ENCODE results near the gene P2RX7. TPM values are rescaled to one million over a fixed set of nuclear protein-coding genes. Genes with fewer than 3 reads are reported as not detected.

Gene P2RX7
- total and polyA plus RNA-seq, 9 of the 15 experiments (the other 6 are each of a cell fraction or from before 2014, with no cell fraction given), result 0.04 to 0.65 (median 0.30) TPM

DNA sequence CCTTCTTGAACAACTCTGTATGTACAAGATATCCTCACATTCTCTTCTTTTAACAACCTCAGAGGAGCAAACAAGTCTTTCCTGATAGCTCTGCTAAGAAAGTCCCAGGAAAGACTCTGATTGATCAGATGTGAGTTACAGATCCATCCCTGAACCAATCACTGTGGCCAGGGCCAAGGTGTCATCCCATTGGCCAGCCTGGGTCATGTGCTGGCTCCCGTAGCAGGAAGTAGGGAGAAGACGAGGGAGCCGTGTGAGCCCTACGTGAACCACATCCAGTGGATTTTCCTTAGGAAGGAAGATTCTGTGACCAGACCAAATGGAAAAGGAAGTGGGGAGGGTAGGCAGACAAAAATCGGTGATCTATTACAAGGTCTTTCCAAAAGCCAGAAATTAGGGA is 5.6 kb downstream of the P2RX7 start (continued):
- TF ChIP-seq, protein P1, sequence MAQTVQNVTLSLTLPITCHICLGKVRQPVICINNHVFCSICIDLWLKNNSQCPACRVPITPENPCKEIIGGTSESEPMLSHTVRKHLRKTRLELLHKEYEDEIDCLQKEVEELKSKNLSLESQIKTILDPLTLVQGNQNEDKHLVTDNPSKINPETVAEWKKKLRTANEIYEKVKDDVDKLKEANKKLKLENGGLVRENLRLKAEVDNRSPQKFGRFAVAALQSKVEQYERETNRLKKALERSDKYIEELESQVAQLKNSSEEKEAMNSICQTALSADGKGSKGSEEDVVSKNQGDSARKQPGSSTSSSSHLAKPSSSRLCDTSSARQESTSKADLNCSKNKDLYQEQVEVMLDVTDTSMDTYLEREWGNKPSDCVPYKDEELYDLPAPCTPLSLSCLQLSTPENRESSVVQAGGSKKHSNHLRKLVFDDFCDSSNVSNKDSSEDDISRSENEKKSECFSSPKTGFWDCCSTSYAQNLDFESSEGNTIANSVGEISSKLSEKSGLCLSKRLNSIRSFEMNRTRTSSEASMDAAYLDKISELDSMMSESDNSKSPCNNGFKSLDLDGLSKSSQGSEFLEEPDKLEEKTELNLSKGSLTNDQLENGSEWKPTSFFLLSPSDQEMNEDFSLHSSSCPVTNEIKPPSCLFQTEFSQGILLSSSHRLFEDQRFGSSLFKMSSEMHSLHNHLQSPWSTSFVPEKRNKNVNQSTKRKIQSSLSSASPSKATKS (CRISPR knock-in tag; IDR thresholded peaks at IDR 0.05), result no peak
- no peak for TF ChIP-seq ZNF143 (CRISPR knock-in tag; IDR thresholded peaks at IDR 0.05)
- TF ChIP-seq, protein P2, sequence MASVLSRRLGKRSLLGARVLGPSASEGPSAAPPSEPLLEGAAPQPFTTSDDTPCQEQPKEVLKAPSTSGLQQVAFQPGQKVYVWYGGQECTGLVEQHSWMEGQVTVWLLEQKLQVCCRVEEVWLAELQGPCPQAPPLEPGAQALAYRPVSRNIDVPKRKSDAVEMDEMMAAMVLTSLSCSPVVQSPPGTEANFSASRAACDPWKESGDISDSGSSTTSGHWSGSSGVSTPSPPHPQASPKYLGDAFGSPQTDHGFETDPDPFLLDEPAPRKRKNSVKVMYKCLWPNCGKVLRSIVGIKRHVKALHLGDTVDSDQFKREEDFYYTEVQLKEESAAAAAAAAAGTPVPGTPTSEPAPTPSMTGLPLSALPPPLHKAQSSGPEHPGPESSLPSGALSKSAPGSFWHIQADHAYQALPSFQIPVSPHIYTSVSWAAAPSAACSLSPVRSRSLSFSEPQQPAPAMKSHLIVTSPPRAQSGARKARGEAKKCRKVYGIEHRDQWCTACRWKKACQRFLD (CRISPR knock-in tag; IDR thresholded peaks at IDR 0.05), result no peak
- TF ChIP-seq, protein P3, sequence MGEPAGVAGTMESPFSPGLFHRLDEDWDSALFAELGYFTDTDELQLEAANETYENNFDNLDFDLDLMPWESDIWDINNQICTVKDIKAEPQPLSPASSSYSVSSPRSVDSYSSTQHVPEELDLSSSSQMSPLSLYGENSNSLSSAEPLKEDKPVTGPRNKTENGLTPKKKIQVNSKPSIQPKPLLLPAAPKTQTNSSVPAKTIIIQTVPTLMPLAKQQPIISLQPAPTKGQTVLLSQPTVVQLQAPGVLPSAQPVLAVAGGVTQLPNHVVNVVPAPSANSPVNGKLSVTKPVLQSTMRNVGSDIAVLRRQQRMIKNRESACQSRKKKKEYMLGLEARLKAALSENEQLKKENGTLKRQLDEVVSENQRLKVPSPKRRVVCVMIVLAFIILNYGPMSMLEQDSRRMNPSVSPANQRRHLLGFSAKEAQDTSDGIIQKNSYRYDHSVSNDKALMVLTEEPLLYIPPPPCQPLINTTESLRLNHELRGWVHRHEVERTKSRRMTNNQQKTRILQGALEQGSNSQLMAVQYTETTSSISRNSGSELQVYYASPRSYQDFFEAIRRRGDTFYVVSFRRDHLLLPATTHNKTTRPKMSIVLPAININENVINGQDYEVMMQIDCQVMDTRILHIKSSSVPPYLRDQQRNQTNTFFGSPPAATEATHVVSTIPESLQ (CRISPR knock-in tag; IDR thresholded peaks at IDR 0.05), result no peak
- TF ChIP-seq, protein P4, sequence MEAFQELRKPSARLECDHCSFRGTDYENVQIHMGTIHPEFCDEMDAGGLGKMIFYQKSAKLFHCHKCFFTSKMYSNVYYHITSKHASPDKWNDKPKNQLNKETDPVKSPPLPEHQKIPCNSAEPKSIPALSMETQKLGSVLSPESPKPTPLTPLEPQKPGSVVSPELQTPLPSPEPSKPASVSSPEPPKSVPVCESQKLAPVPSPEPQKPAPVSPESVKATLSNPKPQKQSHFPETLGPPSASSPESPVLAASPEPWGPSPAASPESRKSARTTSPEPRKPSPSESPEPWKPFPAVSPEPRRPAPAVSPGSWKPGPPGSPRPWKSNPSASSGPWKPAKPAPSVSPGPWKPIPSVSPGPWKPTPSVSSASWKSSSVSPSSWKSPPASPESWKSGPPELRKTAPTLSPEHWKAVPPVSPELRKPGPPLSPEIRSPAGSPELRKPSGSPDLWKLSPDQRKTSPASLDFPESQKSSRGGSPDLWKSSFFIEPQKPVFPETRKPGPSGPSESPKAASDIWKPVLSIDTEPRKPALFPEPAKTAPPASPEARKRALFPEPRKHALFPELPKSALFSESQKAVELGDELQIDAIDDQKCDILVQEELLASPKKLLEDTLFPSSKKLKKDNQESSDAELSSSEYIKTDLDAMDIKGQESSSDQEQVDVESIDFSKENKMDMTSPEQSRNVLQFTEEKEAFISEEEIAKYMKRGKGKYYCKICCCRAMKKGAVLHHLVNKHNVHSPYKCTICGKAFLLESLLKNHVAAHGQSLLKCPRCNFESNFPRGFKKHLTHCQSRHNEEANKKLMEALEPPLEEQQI (IDR thresholded peaks at IDR 0.05), result no peak
- TF ChIP-seq POLR2H (tag; IDR thresholded peaks at IDR 0.05; ENCODE audit: low read depth), result no peak
- TF ChIP-seq, protein P5, sequence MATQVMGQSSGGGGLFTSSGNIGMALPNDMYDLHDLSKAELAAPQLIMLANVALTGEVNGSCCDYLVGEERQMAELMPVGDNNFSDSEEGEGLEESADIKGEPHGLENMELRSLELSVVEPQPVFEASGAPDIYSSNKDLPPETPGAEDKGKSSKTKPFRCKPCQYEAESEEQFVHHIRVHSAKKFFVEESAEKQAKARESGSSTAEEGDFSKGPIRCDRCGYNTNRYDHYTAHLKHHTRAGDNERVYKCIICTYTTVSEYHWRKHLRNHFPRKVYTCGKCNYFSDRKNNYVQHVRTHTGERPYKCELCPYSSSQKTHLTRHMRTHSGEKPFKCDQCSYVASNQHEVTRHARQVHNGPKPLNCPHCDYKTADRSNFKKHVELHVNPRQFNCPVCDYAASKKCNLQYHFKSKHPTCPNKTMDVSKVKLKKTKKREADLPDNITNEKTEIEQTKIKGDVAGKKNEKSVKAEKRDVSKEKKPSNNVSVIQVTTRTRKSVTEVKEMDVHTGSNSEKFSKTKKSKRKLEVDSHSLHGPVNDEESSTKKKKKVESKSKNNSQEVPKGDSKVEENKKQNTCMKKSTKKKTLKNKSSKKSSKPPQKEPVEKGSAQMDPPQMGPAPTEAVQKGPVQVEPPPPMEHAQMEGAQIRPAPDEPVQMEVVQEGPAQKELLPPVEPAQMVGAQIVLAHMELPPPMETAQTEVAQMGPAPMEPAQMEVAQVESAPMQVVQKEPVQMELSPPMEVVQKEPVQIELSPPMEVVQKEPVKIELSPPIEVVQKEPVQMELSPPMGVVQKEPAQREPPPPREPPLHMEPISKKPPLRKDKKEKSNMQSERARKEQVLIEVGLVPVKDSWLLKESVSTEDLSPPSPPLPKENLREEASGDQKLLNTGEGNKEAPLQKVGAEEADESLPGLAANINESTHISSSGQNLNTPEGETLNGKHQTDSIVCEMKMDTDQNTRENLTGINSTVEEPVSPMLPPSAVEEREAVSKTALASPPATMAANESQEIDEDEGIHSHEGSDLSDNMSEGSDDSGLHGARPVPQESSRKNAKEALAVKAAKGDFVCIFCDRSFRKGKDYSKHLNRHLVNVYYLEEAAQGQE (IDR thresholded peaks at IDR 0.05; ENCODE audit: borderline replicate concordance), result peak; percentile 65
- TF ChIP-seq, protein P5 (CRISPR knock-in tag; IDR thresholded peaks at IDR 0.05; ENCODE audit: low read depth), result no peak
- TF ChIP-seq, protein P6, sequence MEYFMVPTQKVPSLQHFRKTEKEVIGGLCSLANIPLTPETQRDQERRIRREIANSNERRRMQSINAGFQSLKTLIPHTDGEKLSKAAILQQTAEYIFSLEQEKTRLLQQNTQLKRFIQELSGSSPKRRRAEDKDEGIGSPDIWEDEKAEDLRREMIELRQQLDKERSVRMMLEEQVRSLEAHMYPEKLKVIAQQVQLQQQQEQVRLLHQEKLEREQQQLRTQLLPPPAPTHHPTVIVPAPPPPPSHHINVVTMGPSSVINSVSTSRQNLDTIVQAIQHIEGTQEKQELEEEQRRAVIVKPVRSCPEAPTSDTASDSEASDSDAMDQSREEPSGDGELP (CRISPR knock-in tag; IDR thresholded peaks at IDR 0.05; ENCODE audit: borderline replicate concordance), result no peak
- no peak for TF ChIP-seq ESRRB (CRISPR knock-in tag; IDR thresholded peaks at IDR 0.05; ENCODE audit: borderline replicate concordance)
